ENCODE data around the gene CD58. TPM values are rescaled to one million over a fixed set of nuclear protein-coding genes. Genes with fewer than 3 reads are reported as not detected.

The CD58 gene
- total and polyA plus RNA-seq, 9 of the 15 experiments (the other 6 are each of a cell fraction or from before 2014, with no cell fraction given), result 18.1 to 113 (median 37.4) TPM

- TF ChIP-seq EZH2 (IDR thresholded peaks at IDR 0.05; ENCODE audit: borderline replicate concordance, low read depth, low read length) (no peak), SAP30 (IDR thresholded peaks at IDR 0.05; ENCODE audit: borderline replicate concordance, insufficient read depth, low read depth, low read length, poor library complexity, severe bottlenecking) (no peak), GTF2A2 (tag; IDR thresholded peaks at IDR 0.05) (no peak), RBM14 (IDR thresholded peaks at IDR 0.05; ENCODE audit: borderline replicate concordance, insufficient read depth, low read depth, low read length) (no peak), ATF6 (CRISPR knock-in tag; IDR thresholded peaks at IDR 0.05) (0 out of 2 replicates have a peak, but pooled peaks have one; percentile 83), CBX8 (IDR thresholded peaks at IDR 0.05; ENCODE audit: borderline replicate concordance, extremely low read depth, low read depth, low read length, poor library complexity, severe bottlenecking) (no peak), POU5F1 (IDR thresholded peaks at IDR 0.05; ENCODE audit: borderline replicate concordance, low read depth, low read length, partially characterized antibody) (no peak), KHSRP (IDR thresholded peaks at IDR 0.05) (no peak), PREB (CRISPR knock-in tag; IDR thresholded peaks at IDR 0.05) (no peak), NFE2L1 (tag; IDR thresholded peaks at IDR 0.05; ENCODE audit: borderline replicate concordance, low read depth) (no peak), AFF4 (CRISPR knock-in tag; IDR thresholded peaks at IDR 0.05) (no peak), EP400 (IDR thresholded peaks at IDR 0.05) (0 out of 2 replicates have a peak, but pooled peaks have one; percentile 33), GATAD2B (IDR thresholded peaks at IDR 0.05; ENCODE audit: borderline replicate concordance) (peak; percentile 76; the same call in 1 of the 2 replicates)
These were observed 541 bp upstream of the CD58 start (continued) for GRCh38 chr1:116571215-116571919.
